K562 (cell line): ENCODE results near the gene GLIPR2. TPM values are rescaled to one million over a fixed set of nuclear protein-coding genes. Genes with fewer than 3 reads are reported as not detected.

Source experiments
- CC2D1A ChIP-seq: fragments of 450-650 bp; IDR thresholded peaks from 2 replicates; pipeline ENCODE4 v1.6.1; 2017; ENCODE audit warnings: mild to moderate bottlenecking
- CCNT2 ChIP-seq: IDR thresholded peaks from 2 replicates; pipeline ENCODE4 v1.6.1; 2011; ENCODE audit warnings: borderline replicate concordance, low read depth, mild to moderate bottlenecking, moderate library complexity, mixed read lengths, low read length; ENCODE audit not compliant: insufficient read length; ENCODE audit errors: extremely low read depth
- CTBP1 ChIP-seq: fragments of 450-650 bp; IDR thresholded peaks from 2 replicates; pipeline ENCODE4 v1.6.1; 2016; ENCODE audit warnings: borderline replicate concordance
- GABPB1 ChIP-seq: sonication (generic); formaldehyde crosslinking; IDR thresholded peaks from 2 replicates; pipeline ENCODE4 v1.8.0; 2022; ENCODE audit warnings: mild to moderate bottlenecking, missing genetic modification reagents
- HMGN3 ChIP-seq: IDR thresholded peaks from 2 replicates; pipeline ENCODE4 v1.6.1; 2011; ENCODE audit warnings: borderline replicate concordance, low read depth, mild to moderate bottlenecking, mixed read lengths, low read length; ENCODE audit not compliant: insufficient read length; ENCODE audit errors: extremely low read depth
- JUNB ChIP-seq: fragments of 450-650 bp; formaldehyde crosslinking; conservative IDR thresholded peaks from 2 replicates; pipeline ENCODE4 v1.4.0; 2020; ENCODE audit warnings: mild to moderate bottlenecking
- KLF16 ChIP-seq: IDR thresholded peaks from 2 replicates; pipeline ENCODE4 v1.6.1; 2016; ENCODE audit warnings: antibody characterized with exemption
- L3MBTL2 ChIP-seq: fragments of 450-650 bp; IDR thresholded peaks from 2 replicates; pipeline ENCODE4 v1.6.1; 2016; ENCODE audit warnings: mild to moderate bottlenecking, moderate library complexity
- LARP7 ChIP-seq: fragments of 450-650 bp; IDR thresholded peaks from 2 replicates; pipeline ENCODE4 v1.6.1; 2016
- MEIS2 ChIP-seq: fragments of 450-650 bp; IDR thresholded peaks from 2 replicates; pipeline ENCODE4 v1.6.1; 2014; ENCODE audit warnings: mild to moderate bottlenecking; ENCODE audit not compliant: partially characterized antibody
- NRF1 ChIP-seq, 2 experiments: fragments of 450-650 bp; IDR thresholded peaks in 1 of 2; conservative IDR thresholded peaks in 1 of 2; 2 replicates each; pipeline ENCODE4 v1.6.1; 2014; ENCODE audit warnings: mild to moderate bottlenecking in 2 of 2
- PCBP1 ChIP-seq: fragments of 200-400 bp; formaldehyde crosslinking; IDR thresholded peaks from 2 replicates; pipeline ENCODE4 v1.6.1; 2018; ENCODE audit warnings: mild to moderate bottlenecking, low read depth, low read length; ENCODE audit not compliant: poor library complexity, severe bottlenecking
- PTRF ChIP-seq: fragments of 450-650 bp; IDR thresholded peaks from 2 replicates; pipeline ENCODE4 v1.6.1; 2016; ENCODE audit warnings: mild to moderate bottlenecking, missing genetic modification characterization, missing compliant biosample characterization
- RBM25 ChIP-seq: fragments of 200-400 bp; formaldehyde crosslinking; IDR thresholded peaks from 2 replicates; pipeline ENCODE4 v1.6.1; 2018; ENCODE audit warnings: low read length, low read depth, moderate library complexity; ENCODE audit not compliant: severe bottlenecking
- RNF2 ChIP-seq: sonication (generic); IDR thresholded peaks from 2 replicates; pipeline ENCODE4 v1.6.1; 2016
- SRF ChIP-seq, 2 experiments: fragments of 250-450, 450-650 bp in 1 of 2; sonication (Bioruptor Pico) in 1 of 2; sonication (generic) in 1 of 2; formaldehyde crosslinking; IDR thresholded peaks; 2 replicates each; pipeline versions ENCODE4 v1.5.0 to v1.5.1; 2020 to 2022; ENCODE audit warnings: mild to moderate bottlenecking in 1 of 2, missing genetic modification reagents in 1 of 2
- XRCC5 ChIP-seq: fragments of 200-400 bp; formaldehyde crosslinking; IDR thresholded peaks from 2 replicates; pipeline ENCODE4 v1.6.1; 2017; ENCODE audit warnings: low read depth, mild to moderate bottlenecking, low read length
- ZBTB7A ChIP-seq: IDR thresholded peaks from 2 replicates; pipeline ENCODE4 v1.6.1; 2011; ENCODE audit warnings: low read depth, mild to moderate bottlenecking, low read length, moderate library complexity, borderline replicate concordance; ENCODE audit not compliant: control insufficient read depth
- ZFP36 ChIP-seq: fragments of 150-350 bp; IDR thresholded peaks from 2 replicates; pipeline ENCODE4 v1.6.1; 2018; ENCODE audit warnings: low read length, low read depth; ENCODE audit not compliant: partially characterized antibody
- ZFX ChIP-seq: sonication (generic); formaldehyde crosslinking; IDR thresholded peaks from 2 replicates; pipeline ENCODE4 v1.8.0; 2022; ENCODE audit warnings: mild to moderate bottlenecking, missing genetic modification reagents, moderate library complexity
- ZNF184 ChIP-seq: sonication (generic); formaldehyde crosslinking; IDR thresholded peaks from 2 replicates; pipeline ENCODE4 v1.5.0; 2020; ENCODE audit warnings: missing genetic modification reagents
- ZNF324 ChIP-seq: fragments of 250-450 bp; sonication (Bioruptor Pico); IDR thresholded peaks from 2 replicates; pipeline ENCODE4 v1.4.0; 2020; ENCODE audit warnings: mild to moderate bottlenecking
- ZNF589 ChIP-seq: fragments of 200-800 bp; sonication (Bioruptor generic); IDR thresholded peaks from 2 replicates; pipeline ENCODE4 v1.6.1; 2016; ENCODE audit warnings: low read depth, missing genetic modification characterization, missing compliant biosample characterization
- polyA plus RNA-seq, 8 experiments: library from polyadenylated mRNA; depleted of rRNA in 4 of 8; stranded (reverse) in 5 of 8; unstranded in 3 of 8; fragments of >200 nt; fragmentation: Nextera tagmentation in 2 of 8; fragmentation: Illumina TruSeq in 1 of 8; extraction: Ambion mirVana in 2 of 8; extraction: Trizol in 1 of 8; gene quantifications; 2 replicates each; pipeline versions ENCODE4 v1.2.1 to v1.2.3, GENCODE V29; 2011 to 2014; ENCODE audit warnings: inconsistent platforms in 1 of 8, missing spikeins in 1 of 8
- total RNA-seq, 7 experiments: library from RNA; depleted of rRNA in 6 of 7; stranded (reverse); fragments of >200 nt in 6 of 7; fragmentation: Illumina TruSeq in 2 of 7; extraction: Trizol in 2 of 7; gene quantifications; 2 replicates each; pipeline versions ENCODE4 v1.2.1 to v1.2.3, GENCODE V29; 2011 to 2021; ENCODE audit warnings: low replicate concordance in 1 of 7
- TF ChIP-seq, protein P1 (sequence below): fragments of 450-650 bp; IDR thresholded peaks from 2 replicates; pipeline ENCODE4 v1.6.1; 2014; ENCODE audit warnings: low read depth, mild to moderate bottlenecking, moderate library complexity, borderline replicate concordance
- TF ChIP-seq, protein P2 (sequence below): fragments of 250-450 bp; sonication (Bioruptor Pico); IDR thresholded peaks from 2 replicates; pipeline ENCODE4 v1.4.0; 2020; ENCODE audit warnings: mild to moderate bottlenecking, moderate library complexity
- TF ChIP-seq, protein P3 (sequence below): sonication (generic); formaldehyde crosslinking; IDR thresholded peaks from 2 replicates; pipeline ENCODE4 v1.8.1; 2023; ENCODE audit warnings: mild to moderate bottlenecking, missing genetic modification reagents, moderate library complexity

GLIPR2 gene
- total and polyA plus RNA-seq, 9 of the 15 experiments (the other 6 are each of a cell fraction or from before 2014, with no cell fraction given), result 1.4 to 8.8 (median 2.9) TPM

DNA sequence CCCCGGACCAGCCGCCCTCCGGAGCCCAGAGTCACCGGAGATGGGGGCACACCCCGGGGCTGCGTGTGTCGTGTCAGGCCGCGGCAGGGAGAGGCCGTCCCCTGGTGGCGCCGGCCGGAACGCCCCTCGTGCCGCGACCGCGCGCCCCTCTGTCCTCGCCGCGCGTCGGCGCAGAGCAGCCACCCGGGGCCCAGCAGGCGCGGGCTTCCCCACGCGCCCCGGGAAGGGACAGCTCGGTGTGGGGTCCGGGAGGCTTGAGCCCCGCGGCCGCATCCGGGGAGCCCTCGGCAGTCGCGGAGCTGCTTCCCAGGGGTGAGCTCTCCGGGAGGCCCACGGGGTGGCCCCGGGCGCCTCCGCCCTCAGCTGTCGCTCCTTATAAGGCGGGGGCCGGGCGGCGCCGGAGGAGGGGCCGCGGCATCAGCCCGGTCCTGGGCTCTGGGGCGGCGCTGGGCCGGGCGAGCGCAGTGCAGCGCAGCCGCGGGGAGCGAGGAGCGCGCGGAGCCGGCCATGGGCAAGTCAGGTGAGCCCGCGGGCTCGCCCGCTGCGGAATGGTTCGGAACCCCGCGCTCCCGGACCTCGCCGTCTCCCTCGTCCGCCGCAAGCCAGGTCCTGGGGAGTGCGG is at the start of gene GLIPR2 (continued):
- TF ChIP-seq KLF16 (no peak), ZNF589 (CRISPR knock-in tag) (no peak), ZBTB7A (peak; percentile 88; the same call in 1 of the 2 replicates), PTRF (tag) (no peak), XRCC5 (no peak), CCNT2 (peak; percentile 43), CTBP1 (peak; percentile 85), ZNF324 (CRISPR knock-in tag) (no peak), PCBP1 (no peak), JUNB (CRISPR knock-in tag) (no peak), GABPB1 (CRISPR knock-in tag) (no peak), ZNF184 (CRISPR knock-in tag) (no peak), MEIS2 (peak; percentile 10), HMGN3 (peak; percentile 77), LARP7 (no peak), RBM25 (peak; percentile 4), RNF2 (no peak), CC2D1A (no peak), SRF (CRISPR knock-in tag; IDR thresholded peaks at IDR 0.05) (peak; percentile 77 to 92), ZFX (CRISPR knock-in tag) (peak; percentile 52), L3MBTL2 (peak; percentile 84), ZFP36 (no peak), NRF1 (conservative IDR thresholded peaks at IDR 0.05 in 1 of 2, IDR thresholded peaks at IDR 0.05 in 1 of 2) (peak in 1 of 2 experiments; percentile 82; a peak in 2 of 4 replicates)
- TF ChIP-seq, protein P1, sequence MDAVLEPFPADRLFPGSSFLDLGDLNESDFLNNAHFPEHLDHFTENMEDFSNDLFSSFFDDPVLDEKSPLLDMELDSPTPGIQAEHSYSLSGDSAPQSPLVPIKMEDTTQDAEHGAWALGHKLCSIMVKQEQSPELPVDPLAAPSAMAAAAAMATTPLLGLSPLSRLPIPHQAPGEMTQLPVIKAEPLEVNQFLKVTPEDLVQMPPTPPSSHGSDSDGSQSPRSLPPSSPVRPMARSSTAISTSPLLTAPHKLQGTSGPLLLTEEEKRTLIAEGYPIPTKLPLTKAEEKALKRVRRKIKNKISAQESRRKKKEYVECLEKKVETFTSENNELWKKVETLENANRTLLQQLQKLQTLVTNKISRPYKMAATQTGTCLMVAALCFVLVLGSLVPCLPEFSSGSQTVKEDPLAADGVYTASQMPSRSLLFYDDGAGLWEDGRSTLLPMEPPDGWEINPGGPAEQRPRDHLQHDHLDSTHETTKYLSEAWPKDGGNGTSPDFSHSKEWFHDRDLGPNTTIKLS, result no peak
- TF ChIP-seq, protein P2, sequence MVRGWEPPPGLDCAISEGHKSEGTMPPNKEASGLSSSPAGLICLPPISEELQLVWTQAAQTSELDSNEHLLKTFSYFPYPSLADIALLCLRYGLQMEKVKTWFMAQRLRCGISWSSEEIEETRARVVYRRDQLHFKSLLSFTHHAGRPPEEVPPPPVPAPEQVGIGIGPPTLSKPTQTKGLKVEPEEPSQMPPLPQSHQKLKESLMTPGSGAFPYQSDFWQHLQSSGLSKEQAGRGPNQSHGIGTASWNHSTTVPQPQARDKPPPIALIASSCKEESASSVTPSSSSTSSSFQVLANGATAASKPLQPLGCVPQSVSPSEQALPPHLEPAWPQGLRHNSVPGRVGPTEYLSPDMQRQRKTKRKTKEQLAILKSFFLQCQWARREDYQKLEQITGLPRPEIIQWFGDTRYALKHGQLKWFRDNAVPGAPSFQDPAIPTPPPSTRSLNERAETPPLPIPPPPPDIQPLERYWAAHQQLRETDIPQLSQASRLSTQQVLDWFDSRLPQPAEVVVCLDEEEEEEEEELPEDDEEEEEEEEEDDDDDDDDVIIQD (CRISPR knock-in tag), result no peak
- TF ChIP-seq, protein P3, sequence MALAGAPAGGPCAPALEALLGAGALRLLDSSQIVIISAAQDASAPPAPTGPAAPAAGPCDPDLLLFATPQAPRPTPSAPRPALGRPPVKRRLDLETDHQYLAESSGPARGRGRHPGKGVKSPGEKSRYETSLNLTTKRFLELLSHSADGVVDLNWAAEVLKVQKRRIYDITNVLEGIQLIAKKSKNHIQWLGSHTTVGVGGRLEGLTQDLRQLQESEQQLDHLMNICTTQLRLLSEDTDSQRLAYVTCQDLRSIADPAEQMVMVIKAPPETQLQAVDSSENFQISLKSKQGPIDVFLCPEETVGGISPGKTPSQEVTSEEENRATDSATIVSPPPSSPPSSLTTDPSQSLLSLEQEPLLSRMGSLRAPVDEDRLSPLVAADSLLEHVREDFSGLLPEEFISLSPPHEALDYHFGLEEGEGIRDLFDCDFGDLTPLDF (CRISPR knock-in tag), result no peak
